Fibroblast of mammary gland (primary cell): ENCODE results near the gene B9D2.
"Not testable (repeated sequence)": the region's sequence is repeated elsewhere in the genome, so short reads cannot be mapped to it uniquely, and the experiment has no call there.

ENCODE experiments used
- DNase-seq: peaks from one replicate; pipeline ENCODE4 v3.0.0-alpha.2; 2010; ENCODE audit warnings: low read depth
- H3K4me3 ChIP-seq: 2 replicates; pipeline ENCODE4 v1.5.1; 2011; ENCODE audit warnings: low read depth, mild to moderate bottlenecking, low read length, moderate library complexity; ENCODE audit not compliant: control insufficient read depth
- CTCF ChIP-seq: conservative IDR thresholded peaks from 2 replicates; pipeline ENCODE4 v1.5.1; 2011; ENCODE audit warnings: low read depth, low read length, inconsistent platforms; ENCODE audit not compliant: control insufficient read depth, insufficient read depth

Gene B9D2

GRCh38 chr19:41363753-41364523, at the start of gene B9D2:
TSS of gene B9D2 (minus strand) at chr19:41364149. CDS start at chr19:41363519, 630 bp downstream.
- H3K4me3 ChIP-seq: peak within 1 kb of the TSS; percentile 96
- DNase-seq: peak; percentile 98

GRCh38 chr19:41412953-41413352, 49.0 kb upstream of the B9D2 start:
- no peak overlapping the region for H3K4me3 ChIP-seq
- no peak for DNase-seq
- TF ChIP-seq CTCF: no peak

More at GRCh38 chr19:41363753-41364523, at the start of gene B9D2:
- TF ChIP-seq CTCF: no peak

GRCh38 chr19:41411968-41412265, 48.0 kb upstream of the B9D2 start:
- no peak for TF ChIP-seq CTCF
- H3K4me3 ChIP-seq: no peak overlapping the region
- DNase-seq: no peak

- DNase-seq: no peak
- no peak for TF ChIP-seq CTCF
- no peak overlapping the region for H3K4me3 ChIP-seq
Observed at GRCh38 chr19:41411100-41411967, 47.4 kb upstream of the B9D2 start.

GRCh38 chr19:41410336-41411054, 46.5 kb upstream of the B9D2 start:
- no peak overlapping the region for H3K4me3 ChIP-seq
- no peak for TF ChIP-seq CTCF
- DNase-seq: no peak

- DNase-seq: peak; percentile 20
- H3K4me3 ChIP-seq: no peak overlapping the region
- TF ChIP-seq CTCF: no peak
Observed at GRCh38 chr19:41409288-41409687, 45.3 kb upstream of the B9D2 start.

- DNase-seq, H3K4me3 ChIP-seq: not testable (repeated sequence)
Observed at GRCh38 chr19:41408846-41409245, 44.9 kb upstream of the B9D2 start.
